RWPE2 (cell line): ENCODE results near the gene ASIC5.

Experiments
- ATAC-seq: fragments of 200-7000 bp; cut with Tn5 transposase; 3 replicates; pipeline ENCODE4 v1.9.1; 2021; ENCODE audit warnings: low read depth
- DNase-seq: peaks from one replicate; pipeline ENCODE4 v3.0.0-alpha.2; 2020; ENCODE audit warnings: low spot score
- H3K27ac ChIP-seq: fragments of 450-650 bp; 2 replicates; pipeline ENCODE4 v1.5.1; 2017; ENCODE audit warnings: mild to moderate bottlenecking; ENCODE audit not compliant: poor library complexity, severe bottlenecking
- H3K27me3 ChIP-seq: fragments of 250-450 bp; sonication (Bioruptor Pico); 2 replicates; pipeline ENCODE4 v1.5.1; 2021; ENCODE audit warnings: mild to moderate bottlenecking, moderate library complexity; ENCODE audit not compliant: insufficient read depth, poor library complexity, severe bottlenecking
- H3K36me3 ChIP-seq: fragments of 250-450 bp; sonication (Bioruptor Pico); 2 replicates; pipeline ENCODE4 v1.5.1; 2020; ENCODE audit warnings: low read depth, mild to moderate bottlenecking, moderate library complexity
- H3K4me1 ChIP-seq: fragments of 250-450 bp; sonication (Bioruptor Pico); 2 replicates; pipeline ENCODE4 v1.5.1; 2021; ENCODE audit warnings: mild to moderate bottlenecking, moderate library complexity; ENCODE audit not compliant: insufficient read depth, poor library complexity, severe bottlenecking
- H3K4me3 ChIP-seq: fragments of 250-450 bp; sonication (Bioruptor Pico); 2 replicates; pipeline ENCODE4 v1.5.1; 2021; ENCODE audit warnings: mild to moderate bottlenecking, moderate library complexity; ENCODE audit not compliant: severe bottlenecking
- H3K9me3 ChIP-seq: fragments of 250-450 bp; sonication (Bioruptor Pico); 2 replicates; pipeline ENCODE4 v1.5.1; 2021; ENCODE audit warnings: mild to moderate bottlenecking, moderate library complexity; ENCODE audit not compliant: severe bottlenecking
- CTCF ChIP-seq: fragments of 450-650 bp; IDR thresholded peaks from one replicate; pipeline ENCODE4 v1.5.1; 2017; ENCODE audit warnings: mild to moderate bottlenecking, moderate library complexity; ENCODE audit not compliant: poor library complexity, severe bottlenecking

Gene ASIC5

GRCh38 chr4:155883895-155884294, 17.8 kb upstream of the ASIC5 start:
- Histone ChIP-seq H3K4me3 (no peak overlapping the region), H3K4me1 (no peaks in the 10 kb centered on the region), H3K27me3 (no peaks in the 10 kb centered on the region), H3K9me3 (no peaks in the 10 kb centered on the region), H3K27ac (no peak overlapping the region), H3K36me3 (no peaks in the 10 kb centered on the region)
- no peak for TF ChIP-seq CTCF
- ATAC-seq = no peak
- no peak for DNase-seq

GRCh38 chr4:155881555-155881954, 15.5 kb upstream of the ASIC5 start:
- no peaks in the 10 kb centered on the region for H3K27me3 ChIP-seq
- H3K36me3 ChIP-seq = no peaks in the 10 kb centered on the region
- H3K9me3 ChIP-seq = no peaks in the 10 kb centered on the region
- no peak overlapping the region for H3K27ac ChIP-seq
- TF ChIP-seq CTCF = no peak
- no peak for DNase-seq
- no peaks in the 10 kb centered on the region for H3K4me1 ChIP-seq
- no peak overlapping the region for H3K4me3 ChIP-seq
- no peak for ATAC-seq

- H3K4me3 ChIP-seq = no peak overlapping the region
- H3K27me3 ChIP-seq = no peaks in the 10 kb centered on the region
- H3K27ac ChIP-seq = no peak overlapping the region
- ATAC-seq = no peak
- H3K9me3 ChIP-seq = peaks cover 2% of the 10 kb centered on the region
- DNase-seq = no peak
- H3K36me3 ChIP-seq = no peaks in the 10 kb centered on the region
- no peaks in the 10 kb centered on the region for H3K4me1 ChIP-seq
- TF ChIP-seq CTCF = no peak
Measured at GRCh38 chr4:155879767-155880166, 13.7 kb upstream of the ASIC5 start.

- H3K4me1 ChIP-seq = no peaks in the 10 kb centered on the region
- no peak for TF ChIP-seq CTCF
- H3K36me3 ChIP-seq = no peaks in the 10 kb centered on the region
- DNase-seq (no peak), ATAC-seq (no peak)
- no peaks in the 10 kb centered on the region for H3K27me3 ChIP-seq
- H3K27ac ChIP-seq = no peak overlapping the region
- H3K4me3 ChIP-seq = no peak overlapping the region
- peaks cover 3% of the 10 kb centered on the region for H3K9me3 ChIP-seq
Measured at GRCh38 chr4:155878611-155879010, 12.5 kb upstream of the ASIC5 start.

GRCh38 chr4:155877971-155878370, 11.9 kb upstream of the ASIC5 start:
- Histone ChIP-seq H3K4me3 (no peak overlapping the region), H3K9me3 (peaks cover 3% of the 10 kb centered on the region), H3K27me3 (no peaks in the 10 kb centered on the region), H3K4me1 (no peaks in the 10 kb centered on the region), H3K27ac (no peak overlapping the region), H3K36me3 (no peaks in the 10 kb centered on the region)
- DNase-seq (no peak), ATAC-seq (no peak)
- TF ChIP-seq CTCF = no peak
